Measurements from ENCODE around the gene CES2.
"Not testable (repeated sequence)": the region's sequence is repeated elsewhere in the genome, so short reads cannot be mapped to it uniquely, and the experiment has no call there.

CES2 gene

GRCh38 chr16:66939366-66939765, 4.0 kb downstream of the CES2 start:
- peaks cover 38% of the 10 kb centered on the region for H3K36me3 ChIP-seq (ENCODE audit: insufficient read depth, low read length)
- H3K9me3 ChIP-seq (ENCODE audit: insufficient read depth, low read depth, low read length) = no peaks in the 10 kb centered on the region

GRCh38 chr16:66940236-66940635, 4.9 kb downstream of the CES2 start:
- Histone ChIP-seq H3K27ac (ENCODE audit: low read depth, low read length) (no peak overlapping the region), H3K9me3 (ENCODE audit: insufficient read depth, low read depth, low read length) (no peaks in the 10 kb centered on the region), H3K4me1 (ENCODE audit: insufficient read depth, low read length) (no peaks in the 10 kb centered on the region), H3K27me3 (ENCODE audit: insufficient read depth, low read length) (peaks cover 9% of the 10 kb centered on the region), H3K9ac (ENCODE audit: low read depth, low read length) (no peak overlapping the region), H3K4me3 (ENCODE audit: low read length) (no peak overlapping the region), H3K36me3 (ENCODE audit: insufficient read depth, low read length) (peaks cover 38% of the 10 kb centered on the region)
- WGBS = 95% methylated on average over 16 of the region's 16 CpGs

More at GRCh38 chr16:66939366-66939765, 4.0 kb downstream of the CES2 start:
- Histone ChIP-seq H3K4me1 (ENCODE audit: insufficient read depth, low read length) (no peaks in the 10 kb centered on the region), H3K27ac (ENCODE audit: low read depth, low read length) (no peak overlapping the region), H3K4me3 (ENCODE audit: low read length) (no peak overlapping the region), H3K27me3 (ENCODE audit: insufficient read depth, low read length) (peaks cover 13% of the 10 kb centered on the region), H3K9ac (ENCODE audit: low read depth, low read length) (no peak overlapping the region)

- Histone ChIP-seq H3K9me3 (ENCODE audit: insufficient read depth, low read depth, low read length) (no peaks in the 10 kb centered on the region), H3K27me3 (ENCODE audit: insufficient read depth, low read length) (peaks cover 6% of the 10 kb centered on the region), H3K9ac (ENCODE audit: low read depth, low read length) (no peak overlapping the region), H3K4me3 (ENCODE audit: low read length) (no peak overlapping the region), H3K4me1 (ENCODE audit: insufficient read depth, low read length) (no peaks in the 10 kb centered on the region), H3K27ac (ENCODE audit: low read depth, low read length) (no peak overlapping the region), H3K36me3 (ENCODE audit: insufficient read depth, low read length) (peaks cover 38% of the 10 kb centered on the region)
- WGBS = 93% methylated on average over 5 of the region's 5 CpGs
These were observed 7.7 kb downstream of the CES2 start for GRCh38 chr16:66942981-66943380.

- no peak overlapping the region for H3K9ac ChIP-seq (ENCODE audit: low read depth, low read length)
- H3K4me3 ChIP-seq (ENCODE audit: low read length) = no peak overlapping the region
- no peaks in the 10 kb centered on the region for H3K9me3 ChIP-seq (ENCODE audit: insufficient read depth, low read depth, low read length)
- peaks cover 12% of the 10 kb centered on the region for H3K27me3 ChIP-seq (ENCODE audit: insufficient read depth, low read length)
- peaks cover 38% of the 10 kb centered on the region for H3K36me3 ChIP-seq (ENCODE audit: insufficient read depth, low read length)
- H3K4me1 ChIP-seq (ENCODE audit: insufficient read depth, low read length) = no peaks in the 10 kb centered on the region
- WGBS = 95% methylated on average over 15 of the region's 15 CpGs
- no peak overlapping the region for H3K27ac ChIP-seq (ENCODE audit: low read depth, low read length)
These were observed 8.2 kb downstream of the CES2 start for GRCh38 chr16:66943426-66944053.

GRCh38 chr16:66944054-66944441, 8.7 kb downstream of the CES2 start:
- Histone ChIP-seq H3K9me3 (ENCODE audit: insufficient read depth, low read depth, low read length) (no peaks in the 10 kb centered on the region), H3K9ac (ENCODE audit: low read depth, low read length) (no peak overlapping the region), H3K27ac (ENCODE audit: low read depth, low read length) (no peak overlapping the region), H3K36me3 (ENCODE audit: insufficient read depth, low read length) (peaks cover 38% of the 10 kb centered on the region), H3K4me1 (ENCODE audit: insufficient read depth, low read length) (no peaks in the 10 kb centered on the region), H3K27me3 (ENCODE audit: insufficient read depth, low read length) (peaks cover 17% of the 10 kb centered on the region), H3K4me3 (ENCODE audit: low read length) (no peak overlapping the region)
- 100% methylated on average over 3 of the region's 5 CpGs for WGBS

- H3K27ac ChIP-seq (ENCODE audit: low read depth, low read length); H3K4me3 ChIP-seq (ENCODE audit: low read length); H3K9ac ChIP-seq (ENCODE audit: low read depth, low read length); H3K9me3 ChIP-seq (ENCODE audit: insufficient read depth, low read depth, low read length); H3K4me1 ChIP-seq (ENCODE audit: insufficient read depth, low read length): not testable (repeated sequence)
- H3K27me3 ChIP-seq (ENCODE audit: insufficient read depth, low read length) = peaks cover 25% of the 10 kb centered on the region
- H3K36me3 ChIP-seq (ENCODE audit: insufficient read depth, low read length) = peaks cover 35% of the 10 kb centered on the region
- 94% methylated on average over 9 of the region's 9 CpGs for WGBS
These were observed 9.7 kb downstream of the CES2 start for GRCh38 chr16:66944971-66945370.

GRCh38 chr16:66945939-66946338, 10.6 kb downstream of the CES2 start:
- WGBS = 95% methylated on average over 4 of the region's 4 CpGs

GRCh38 chr16:66946541-66946940, 11.2 kb downstream of the CES2 start:
- Histone ChIP-seq H3K4me3 (ENCODE audit: low read length) (no peak overlapping the region), H3K27me3 (ENCODE audit: insufficient read depth, low read length) (peaks cover 25% of the 10 kb centered on the region), H3K27ac (ENCODE audit: low read depth, low read length) (no peak overlapping the region), H3K9ac (ENCODE audit: low read depth, low read length) (no peak overlapping the region), H3K4me1 (ENCODE audit: insufficient read depth, low read length) (no peaks in the 10 kb centered on the region), H3K9me3 (ENCODE audit: insufficient read depth, low read depth, low read length) (0 out of 2 replicates have a peak, but pooled peaks cover 4% of the 10 kb centered on the region), H3K36me3 (ENCODE audit: insufficient read depth, low read length) (peaks cover 22% of the 10 kb centered on the region)
- 91% methylated on average over 7 of the region's 7 CpGs for WGBS

More at GRCh38 chr16:66945939-66946338, 10.6 kb downstream of the CES2 start:
- Histone ChIP-seq H3K9ac (ENCODE audit: low read depth, low read length) (no peak overlapping the region), H3K27me3 (ENCODE audit: insufficient read depth, low read length) (peaks cover 25% of the 10 kb centered on the region), H3K4me1 (ENCODE audit: insufficient read depth, low read length) (no peaks in the 10 kb centered on the region), H3K4me3 (ENCODE audit: low read length) (no peak overlapping the region), H3K27ac (ENCODE audit: low read depth, low read length) (no peak overlapping the region), H3K36me3 (ENCODE audit: insufficient read depth, low read length) (peaks cover 27% of the 10 kb centered on the region), H3K9me3 (ENCODE audit: insufficient read depth, low read depth, low read length) (no peaks in the 10 kb centered on the region)

GRCh38 chr16:66946974-66947301, 11.6 kb downstream of the CES2 start:
- no peak overlapping the region for H3K9ac ChIP-seq (ENCODE audit: low read depth, low read length)
- peaks cover 25% of the 10 kb centered on the region for H3K27me3 ChIP-seq (ENCODE audit: insufficient read depth, low read length)
- peaks cover 18% of the 10 kb centered on the region for H3K36me3 ChIP-seq (ENCODE audit: insufficient read depth, low read length)
- H3K4me3 ChIP-seq (ENCODE audit: low read length) = no peak overlapping the region
- no peak overlapping the region for H3K27ac ChIP-seq (ENCODE audit: low read depth, low read length)
- WGBS = 58% methylated on average over 5 of the region's 5 CpGs
- H3K4me1 ChIP-seq (ENCODE audit: insufficient read depth, low read length) = no peaks in the 10 kb centered on the region
- H3K9me3 ChIP-seq (ENCODE audit: insufficient read depth, low read depth, low read length) = 0 out of 2 replicates have a peak, but pooled peaks cover 8% of the 10 kb centered on the region

- peaks cover 25% of the 10 kb centered on the region for H3K27me3 ChIP-seq (ENCODE audit: insufficient read depth, low read length)
- 0 out of 2 replicates have a peak, but pooled peaks cover 9% of the 10 kb centered on the region for H3K9me3 ChIP-seq (ENCODE audit: insufficient read depth, low read depth, low read length)
- H3K9ac ChIP-seq (ENCODE audit: low read depth, low read length) = no peak overlapping the region
- H3K4me3 ChIP-seq (ENCODE audit: low read length) = no peak overlapping the region
- 51% methylated on average over 17 of the region's 23 CpGs for WGBS
- no peaks in the 10 kb centered on the region for H3K4me1 ChIP-seq (ENCODE audit: insufficient read depth, low read length)
- H3K36me3 ChIP-seq (ENCODE audit: insufficient read depth, low read length) = peaks cover 12% of the 10 kb centered on the region; the same call in 1 of the 2 replicates
- no peak overlapping the region for H3K27ac ChIP-seq (ENCODE audit: low read depth, low read length)
These were observed 12.2 kb downstream of the CES2 start for GRCh38 chr16:66947302-66948065.

- peaks cover 6% of the 10 kb centered on the region; the same call in 1 of the 2 replicates for H3K36me3 ChIP-seq (ENCODE audit: insufficient read depth, low read length)
- 54% methylated on average over 44 of the region's 44 CpGs for WGBS
- peaks cover 25% of the 10 kb centered on the region for H3K27me3 ChIP-seq (ENCODE audit: insufficient read depth, low read length)
- H3K4me3 ChIP-seq (ENCODE audit: low read length) = no peak overlapping the region
- H3K9ac ChIP-seq (ENCODE audit: low read depth, low read length) = no peak overlapping the region
- no peaks in the 10 kb centered on the region for H3K4me1 ChIP-seq (ENCODE audit: insufficient read depth, low read length)
- no peak overlapping the region for H3K27ac ChIP-seq (ENCODE audit: low read depth, low read length)
- H3K9me3 ChIP-seq (ENCODE audit: insufficient read depth, low read depth, low read length) = 0 out of 2 replicates have a peak, but pooled peaks cover 9% of the 10 kb centered on the region
These were observed 13.0 kb downstream of the CES2 start for GRCh38 chr16:66948134-66948836.
